ENCODE data around the gene SGIP1. TPM values are rescaled to one million over a fixed set of nuclear protein-coding genes. Genes with fewer than 3 reads are reported as not detected.

The SGIP1 gene
- total and polyA plus RNA-seq, 2 of the 8 experiments (the other 6 are each of a cell fraction or from before 2014, with no cell fraction given), result 1.4 to 2.1 TPM

GRCh38 chr1:66723985-66724384, 190.0 kb downstream of the SGIP1 start (continued):
- no peak for TF ChIP-seq CHD7 (IDR thresholded peaks at IDR 0.05; ENCODE audit: insufficient replicate concordance, low read length)
- no peak for TF ChIP-seq SIRT6 (IDR thresholded peaks at IDR 0.05; ENCODE audit: low read length)
- TF ChIP-seq CBX5 (IDR thresholded peaks at IDR 0.05; ENCODE audit: low read depth, low read length), result no peak
- TF ChIP-seq ZNF274 (IDR thresholded peaks at IDR 0.05; ENCODE audit: borderline replicate concordance, extremely low read depth, low read length), result no peak
- TF ChIP-seq TAF1 (IDR thresholded peaks at IDR 0.05; ENCODE audit: low read depth, low read length), result no peak
- no peak for TF ChIP-seq GTF2F1 (IDR thresholded peaks at IDR 0.05; ENCODE audit: borderline replicate concordance, low read depth, low read length)
- TF ChIP-seq POLR2A (IDR thresholded peaks at IDR 0.05; ENCODE audit: control extremely low read depth in 1 of 2, low read depth in 2 of 2, low read length in 2 of 2), result no peak
- TF ChIP-seq JUND (IDR thresholded peaks at IDR 0.05; ENCODE audit: low read length), result no peak
- TF ChIP-seq EZH2 (IDR thresholded peaks at IDR 0.05; ENCODE audit: low read depth, low read length, severe bottlenecking), result no peak
- no peak for TF ChIP-seq SP4 (IDR thresholded peaks at IDR 0.05; ENCODE audit: low read length)
- no peak for TF ChIP-seq ATF3 (IDR thresholded peaks at IDR 0.05; ENCODE audit: insufficient read depth, low read depth, low read length)
- no peak for TF ChIP-seq TCF12 (IDR thresholded peaks at IDR 0.05; ENCODE audit: low read depth, low read length)
- no peak for TF ChIP-seq RBBP5 (IDR thresholded peaks at IDR 0.05; ENCODE audit: borderline replicate concordance, low read depth, low read length)
